H1 (cell line): ENCODE data around the gene ZNF473. TPM values are rescaled to one million over a fixed set of nuclear protein-coding genes. Genes with fewer than 3 reads are reported as not detected.

Source experiments
- CBX8 ChIP-seq: fragments of 300-800, 300-1000 bp; sonication (generic); IDR thresholded peaks from 2 replicates; pipeline ENCODE4 v1.7.1; 2016; ENCODE audit warnings: low read depth, low read length, borderline replicate concordance
- POLR2A ChIP-seq, 2 experiments: IDR thresholded peaks; 1 replicate in 1 of 2; 2 replicates in 1 of 2; pipeline ENCODE4 v1.6.1; 2011; ENCODE audit warnings: low read depth in 2 of 2, low read length in 2 of 2, mild to moderate bottlenecking in 2 of 2; ENCODE audit errors: control extremely low read depth in 1 of 2
- POU5F1 ChIP-seq: IDR thresholded peaks from 2 replicates; pipeline ENCODE4 v1.6.1; 2011; ENCODE audit warnings: low read depth, mild to moderate bottlenecking, low read length, moderate library complexity
- SIX5 ChIP-seq: IDR thresholded peaks from 2 replicates; pipeline ENCODE4 v1.6.1; 2011; ENCODE audit warnings: mild to moderate bottlenecking, low read depth, low read length
- SUZ12 ChIP-seq: fragments of 200-600 bp; sonication (generic); IDR thresholded peaks from 2 replicates; pipeline ENCODE4 v1.6.1; 2012; ENCODE audit warnings: mild to moderate bottlenecking, inconsistent platforms, low read length, moderate library complexity, mixed read lengths
- USF2 ChIP-seq: IDR thresholded peaks from 2 replicates; pipeline ENCODE4 v1.6.1; 2011; ENCODE audit warnings: low read length, improper control_type of control experiment
- polyA plus RNA-seq, 7 experiments: library from polyadenylated mRNA; depleted of rRNA in 3 of 7; stranded (reverse) in 5 of 7; unstranded in 2 of 7; fragments of >200 nt in 5 of 7; fragments of 200-250 nt in 2 of 7; gene quantifications; 1 replicate in 5 of 7; 2 replicates in 1 of 7; 4 replicates in 1 of 7; pipeline versions ENCODE4 v1.2.1 to v1.2.3, GENCODE V29; 2011 to 2013; ENCODE audit warnings: missing spikeins in 2 of 7, mixed read lengths in 2 of 7
- total RNA-seq: library from RNA; stranded (reverse); fragmentation: NEBNext Ultra II Directional; extraction: Animal tissue kit (Norgen Biotek cat#: 25700); gene quantifications from 2 replicates; pipeline ENCODE4 v1.2.1, GENCODE V29; 2021

ZNF473 gene
- total and polyA plus RNA-seq, 2 of the 8 experiments (the other 6 are each of a cell fraction or from before 2014, with no cell fraction given) = 5.2 to 11.7 TPM

DNA sequence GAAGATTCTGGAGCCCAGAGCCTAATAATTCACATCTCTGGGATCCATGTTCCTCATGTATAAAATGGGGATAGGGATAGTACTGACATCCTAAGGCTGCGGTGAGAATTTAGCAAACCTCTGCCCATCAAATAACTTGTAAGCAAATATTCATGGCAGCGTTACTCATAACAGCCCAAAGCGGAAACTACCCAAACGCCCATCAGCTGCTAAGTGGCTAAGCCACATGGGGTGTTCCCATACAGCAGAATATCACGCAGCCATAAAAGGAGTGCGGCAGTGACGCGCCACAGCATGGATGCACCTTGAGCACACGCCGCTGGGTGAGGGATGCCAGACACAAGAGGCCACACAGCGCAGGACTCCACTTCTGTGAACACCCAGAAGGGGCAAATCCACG lies 20.4 kb upstream of the ZNF473 start (continued):
- no peak for TF ChIP-seq CBX8
- TF ChIP-seq POLR2A (IDR thresholded peaks at IDR 0.05; ENCODE audit: control extremely low read depth in 1 of 2, low read depth in 2 of 2, low read length in 2 of 2) = no peak
- TF ChIP-seq SUZ12 = no peak
- TF ChIP-seq POU5F1 = no peak
- TF ChIP-seq USF2 = no peak
- no peak for TF ChIP-seq SIX5
